ENCODE results near the gene CTAGE6.

DNA sequence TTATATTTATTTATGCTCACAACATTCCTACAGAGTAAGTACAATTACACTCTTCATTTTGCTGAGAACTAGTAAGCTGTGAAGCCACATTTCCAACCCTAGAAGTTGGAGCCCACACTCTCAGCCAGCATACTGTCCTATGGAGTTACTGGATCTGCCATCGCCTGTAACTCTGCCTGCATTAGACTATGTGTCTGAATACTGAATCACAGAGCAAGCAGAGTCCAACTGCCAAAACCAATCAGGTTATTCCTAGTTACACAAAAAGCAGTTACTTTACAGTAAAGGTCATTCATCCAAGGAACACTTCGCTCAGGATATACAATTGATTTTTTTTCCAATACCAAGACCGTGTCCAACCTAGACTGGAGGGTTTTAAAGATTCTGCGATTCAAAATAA is 21.5 kb downstream of the CTAGE6 start:
- TF ChIP-seq POLR2A (conservative IDR thresholded peaks at IDR 0.05) (no peak), E2F3 (CRISPR knock-in tag; IDR thresholded peaks at IDR 0.05) (no peak), SMARCB1 (IDR thresholded peaks at IDR 0.05; ENCODE audit: insufficient read length, low read depth) (no peak), NR2C2 (CRISPR knock-in tag; IDR thresholded peaks at IDR 0.05) (no peak), NR2C2 (tag; IDR thresholded peaks at IDR 0.05) (no peak), ESRRA (IDR thresholded peaks at IDR 0.05; ENCODE audit: borderline replicate concordance, low read depth) (no peak), YY1 (IDR thresholded peaks at IDR 0.05; ENCODE audit: borderline replicate concordance in 1 of 3, control insufficient read depth in 1 of 3, extremely low read depth in 1 of 3, insufficient read depth in 3 of 3, insufficient read length in 1 of 3, insufficient replicate concordance in 2 of 3, low read depth in 1 of 3, low read length in 2 of 3) (no peak), ETS1 (conservative IDR thresholded peaks at IDR 0.05; ENCODE audit: control insufficient read depth, low read depth, low read length) (no peak), SMAD1 (IDR thresholded peaks at IDR 0.05; ENCODE audit: low read depth, low read length, partially characterized antibody) (no peak)
- TF ChIP-seq, protein P1, sequence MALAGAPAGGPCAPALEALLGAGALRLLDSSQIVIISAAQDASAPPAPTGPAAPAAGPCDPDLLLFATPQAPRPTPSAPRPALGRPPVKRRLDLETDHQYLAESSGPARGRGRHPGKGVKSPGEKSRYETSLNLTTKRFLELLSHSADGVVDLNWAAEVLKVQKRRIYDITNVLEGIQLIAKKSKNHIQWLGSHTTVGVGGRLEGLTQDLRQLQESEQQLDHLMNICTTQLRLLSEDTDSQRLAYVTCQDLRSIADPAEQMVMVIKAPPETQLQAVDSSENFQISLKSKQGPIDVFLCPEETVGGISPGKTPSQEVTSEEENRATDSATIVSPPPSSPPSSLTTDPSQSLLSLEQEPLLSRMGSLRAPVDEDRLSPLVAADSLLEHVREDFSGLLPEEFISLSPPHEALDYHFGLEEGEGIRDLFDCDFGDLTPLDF (CRISPR knock-in tag; IDR thresholded peaks at IDR 0.05) = no peak

All from K562 (cell line).